Neural progenitor cell (in vitro differentiated cells): ENCODE measurements around the gene ZRSR2. TPM values are rescaled to one million over a fixed set of nuclear protein-coding genes. Genes with fewer than 3 reads are reported as not detected.

ENCODE experiments used
- DNase-seq: peaks from one replicate; pipeline ENCODE4 v3.0.0-alpha.2; 2016; ENCODE audit warnings: low spot score
- H2AFZ ChIP-seq: fragments of 200-600 bp; sonication (generic); replicated peaks from 2 replicates; pipeline ENCODE4 v1.6.1; 2016; ENCODE audit warnings: antibody characterized with exemption
- H3F3A ChIP-seq: fragments of 200-600 bp; sonication (generic); 2 replicates; pipeline ENCODE4 v1.6.1; 2016; ENCODE audit warnings: antibody characterized with exemption, low read depth
- H3K27ac ChIP-seq: fragments of 200-600 bp; sonication (generic); 2 replicates; pipeline ENCODE4 v1.5.1; 2016; ENCODE audit warnings: mild to moderate bottlenecking
- H3K27me3 ChIP-seq: fragments of 200-600 bp; sonication (generic); 2 replicates; pipeline ENCODE4 v1.6.1; 2016; ENCODE audit warnings: mild to moderate bottlenecking, moderate library complexity
- H3K36me3 ChIP-seq: fragments of 200-600 bp; sonication (generic); 2 replicates; pipeline ENCODE4 v1.5.1; 2016
- H3K4me1 ChIP-seq: fragments of 200-600 bp; sonication (generic); 2 replicates; pipeline ENCODE4 v1.6.1; 2016; ENCODE audit warnings: mixed run types
- H3K4me2 ChIP-seq: fragments of 200-600 bp; sonication (generic); 2 replicates; pipeline ENCODE4 v1.6.1; 2016
- H3K4me3 ChIP-seq: fragments of 200-600 bp; sonication (generic); 2 replicates; pipeline ENCODE4 v1.5.1; 2016
- H3K79me2 ChIP-seq: fragments of 200-600 bp; sonication (generic); 2 replicates; pipeline ENCODE4 v1.6.1; 2016; ENCODE audit warnings: low read depth
- H3K9ac ChIP-seq: fragments of 200-600 bp; sonication (generic); 2 replicates; pipeline ENCODE4 v1.6.1; 2016
- H3K9me3 ChIP-seq: fragments of 200-600 bp; sonication (generic); 2 replicates; pipeline ENCODE4 v1.5.1; 2016; ENCODE audit warnings: low read depth
- H4K20me1 ChIP-seq: fragments of 200-600 bp; sonication (generic); 2 replicates; pipeline ENCODE4 v1.6.1; 2016; ENCODE audit warnings: low read depth
- H3K27ac Mint-ChIP-seq: 3 replicates; pipeline ENCODE4 v1.8.0; 2021; ENCODE audit warnings: mixed read lengths
- H3K27me3 Mint-ChIP-seq: 2 replicates; pipeline ENCODE4 v1.8.0; 2022; ENCODE audit warnings: low read depth, mild to moderate bottlenecking, inconsistent platforms, moderate library complexity, mixed read lengths; ENCODE audit not compliant: insufficient read depth
- H3K36me3 Mint-ChIP-seq: 3 replicates; pipeline ENCODE4 v1.8.0; 2021; ENCODE audit warnings: mixed read lengths
- H3K4me1 Mint-ChIP-seq: 3 replicates; pipeline ENCODE4 v1.8.0; 2021; ENCODE audit warnings: mixed read lengths
- H3K4me3 Mint-ChIP-seq: 3 replicates; pipeline ENCODE4 v1.8.0; 2021; ENCODE audit warnings: mild to moderate bottlenecking, moderate library complexity, mixed read lengths
- H3K9me3 Mint-ChIP-seq: 3 replicates; pipeline ENCODE4 v1.8.0; 2020; ENCODE audit warnings: mixed read lengths
- CTCF ChIP-seq: fragments of 200-600 bp; sonication (generic); IDR thresholded peaks from 2 replicates; pipeline ENCODE4 v1.5.1; 2017; ENCODE audit warnings: antibody characterized with exemption, mild to moderate bottlenecking
- EZH2 ChIP-seq: fragments of 200-600 bp; sonication (generic); IDR thresholded peaks from 2 replicates; pipeline ENCODE4 v1.6.1; 2017; ENCODE audit warnings: antibody characterized with exemption, mild to moderate bottlenecking, moderate library complexity
- EZH2phosphoT487 ChIP-seq: fragments of 200-600 bp; sonication (generic); IDR thresholded peaks from 2 replicates; pipeline ENCODE4 v1.6.1; 2017; ENCODE audit warnings: antibody characterized with exemption
- total RNA-seq: library from RNA; depleted of rRNA; stranded (reverse); fragments of >200 nt; gene quantifications from 2 replicates; pipeline ENCODE4 v1.2.3, GENCODE V29; 2015; ENCODE audit warnings: low replicate concordance

The ZRSR2 gene
- total RNA-seq, 1 donor from 2014 or later, result 15.2 TPM

- Histone ChIP-seq H3K27me3 (no peaks in the 10 kb centered on the region), H2AFZ (no peak overlapping the region), H3F3A (peaks cover 11% of the 10 kb centered on the region), H3K4me2 (no peak overlapping the region), H3K27ac (no peak overlapping the region), H4K20me1 (no peaks in the 10 kb centered on the region), H3K36me3 (no peaks in the 10 kb centered on the region), H3K4me3 (no peak overlapping the region), H3K4me1 (peaks cover 17% of the 10 kb centered on the region), H3K79me2 (no peaks in the 10 kb centered on the region), H3K9ac (no peak overlapping the region), H3K9me3 (no peaks in the 10 kb centered on the region)
- Mint-ChIP-seq H3K4me1 (no peaks in the 10 kb centered on the region), H3K27ac (no peak overlapping the region), H3K9me3 (peaks cover 3% of the 10 kb centered on the region), H3K27me3 (no peaks in the 10 kb centered on the region), H3K4me3 (no peak overlapping the region), H3K36me3 (peaks cover 3% of the 10 kb centered on the region)
- no peak for TF ChIP-seq CTCF
- no peak for TF ChIP-seq EZH2
- TF ChIP-seq EZH2phosphoT487, result no peak
- no peak for DNase-seq
Observed at GRCh38 chrX:15864629-15865028, 74.3 kb downstream of the ZRSR2 start.

GRCh38 chrX:15866147-15866546 lies 75.9 kb downstream of the ZRSR2 start:
- Histone ChIP-seq H3K9ac (no peak overlapping the region), H3K27ac (no peak overlapping the region), H3K9me3 (no peaks in the 10 kb centered on the region), H3K27me3 (no peaks in the 10 kb centered on the region), H3K4me2 (no peak overlapping the region), H2AFZ (peak overlapping the region; percentile 51), H4K20me1 (no peaks in the 10 kb centered on the region), H3F3A (peaks cover 11% of the 10 kb centered on the region), H3K4me1 (peaks cover 17% of the 10 kb centered on the region), H3K4me3 (no peak overlapping the region), H3K36me3 (no peaks in the 10 kb centered on the region), H3K79me2 (no peaks in the 10 kb centered on the region)
- no peaks in the 10 kb centered on the region for H3K27me3 Mint-ChIP-seq
- TF ChIP-seq EZH2 (no peak), EZH2phosphoT487 (no peak), CTCF (no peak)
- no peak overlapping the region for H3K4me3 Mint-ChIP-seq
- peaks cover 3% of the 10 kb centered on the region for H3K36me3 Mint-ChIP-seq
- no peak for DNase-seq
- no peak overlapping the region for H3K27ac Mint-ChIP-seq
- no peaks in the 10 kb centered on the region for H3K4me1 Mint-ChIP-seq
- peaks cover 3% of the 10 kb centered on the region for H3K9me3 Mint-ChIP-seq

- H2AFZ ChIP-seq, result no peak overlapping the region
- no peaks in the 10 kb centered on the region for H3K9me3 ChIP-seq
- no peaks in the 10 kb centered on the region for H3K9me3 Mint-ChIP-seq
- no peak overlapping the region for H3K4me2 ChIP-seq
- TF ChIP-seq EZH2phosphoT487 (no peak), CTCF (no peak), EZH2 (no peak)
- no peak overlapping the region for H3K4me3 ChIP-seq
- peaks cover 4% of the 10 kb centered on the region for H3K27me3 Mint-ChIP-seq
- H3K27me3 ChIP-seq, result no peaks in the 10 kb centered on the region
- H3K4me1 Mint-ChIP-seq, result peaks cover 4% of the 10 kb centered on the region
- H3K36me3 Mint-ChIP-seq, result no peaks in the 10 kb centered on the region
- no peak overlapping the region for H3K4me3 Mint-ChIP-seq
- no peak for DNase-seq
- no peak overlapping the region for H3K27ac Mint-ChIP-seq
- H3K36me3 ChIP-seq, result no peaks in the 10 kb centered on the region
- peaks cover 22% of the 10 kb centered on the region for H3K4me1 ChIP-seq
- peaks cover 6% of the 10 kb centered on the region for H3F3A ChIP-seq
- no peak overlapping the region for H3K27ac ChIP-seq
- no peaks in the 10 kb centered on the region for H4K20me1 ChIP-seq
- H3K79me2 ChIP-seq, result no peaks in the 10 kb centered on the region
- no peak overlapping the region for H3K9ac ChIP-seq
Observed at GRCh38 chrX:15869695-15870094, 79.4 kb downstream of the ZRSR2 start.
